Thymus (tissue), 11 donors: ENCODE results near the gene WDR53. TPM values are rescaled to one million over a fixed set of nuclear protein-coding genes. Genes with fewer than 3 reads are reported as not detected.
"Not testable (repeated sequence)": the region's sequence is repeated elsewhere in the genome, so short reads cannot be mapped to it uniquely, and the experiment has no call there.

Source experiments
- DNase-seq, 9 donors: peaks; one replicate each; pipeline ENCODE4 v3.0.0-alpha.2; 2013; ENCODE audit warnings: low spot score in 9 of 9, low read depth in 6 of 9, missing footprints in 1 of 9
- H3K27ac ChIP-seq, 2 donors: one replicate each; pipeline ENCODE4 v1.5.1; 2013; ENCODE audit warnings: control low read depth in 1 of 2, low read depth in 1 of 2, low read length in 1 of 2, mild to moderate bottlenecking in 1 of 2, moderate library complexity in 1 of 2
- H3K27me3 ChIP-seq, 2 donors: one replicate each; pipeline ENCODE4 v1.5.1; 2013; ENCODE audit warnings: low read length in 1 of 2; ENCODE audit not compliant: control insufficient read depth in 2 of 2, insufficient read depth in 1 of 2
- H3K36me3 ChIP-seq, 2 donors: one replicate each; pipeline ENCODE4 v1.5.1; 2013; ENCODE audit warnings: low read length in 1 of 2, mild to moderate bottlenecking in 1 of 2, moderate library complexity in 1 of 2; ENCODE audit not compliant: control insufficient read depth in 2 of 2, insufficient read depth in 2 of 2
- H3K4me1 ChIP-seq, 2 donors: one replicate each; pipeline ENCODE4 v1.5.1; 2013; ENCODE audit warnings: low read length in 2 of 2; ENCODE audit not compliant: control insufficient read depth in 2 of 2, insufficient read depth in 2 of 2
- H3K4me3 ChIP-seq, 2 donors: one replicate each; pipeline ENCODE4 v1.5.1; 2013; ENCODE audit warnings: low read length in 2 of 2, control low read depth in 1 of 2, mild to moderate bottlenecking in 1 of 2
- H3K9me3 ChIP-seq, 2 donors: one replicate each; pipeline ENCODE4 v1.5.1; 2013; ENCODE audit warnings: low read length in 1 of 2, mild to moderate bottlenecking in 1 of 2; ENCODE audit not compliant: control insufficient read depth in 2 of 2, insufficient read depth in 1 of 2
- WGBS: extraction: QIAGEN DNeasy Blood & Tissue Kit; methylation state at CpG from one replicate; pipeline ENCODE4 v1.1.7; 2013; 5-methylcytosine and 5-hydroxymethylcytosine counted together
- polyA plus RNA-seq: library from polyadenylated mRNA; stranded (reverse); fragments of 200-250 nt; gene quantifications from one replicate; pipeline ENCODE4 v1.2.3, GENCODE V29; 2013
- total RNA-seq: library from RNA; stranded (reverse); fragments of 120-200 nt; gene quantifications from one replicate; pipeline ENCODE4 v1.2.4, GENCODE V29; 2013
- donor health status: healthy.

Gene WDR53
- total and polyA plus RNA-seq, 2 donors: 13.4 to 28.1 TPM

GRCh38 chr3:196517162-196517800 lies 51.1 kb downstream of the WDR53 start:
- H3K4me1 ChIP-seq: no peaks in the 10 kb centered on the region
- no peaks in the 10 kb centered on the region for H3K36me3 ChIP-seq
- H3K27me3 ChIP-seq: no peaks in the 10 kb centered on the region
- DNase-seq: no peak
- H3K9me3 ChIP-seq: peaks cover 17 to 54% of the 10 kb centered on the region in 2 donors
- 96% methylated on average over 2 of the region's 2 CpGs for WGBS
- H3K4me3 ChIP-seq: no peak overlapping the region
- no peak overlapping the region for H3K27ac ChIP-seq

GRCh38 chr3:196514913-196515621 lies 53.3 kb downstream of the WDR53 start, which contains the start of gene SMCO1:
SMCO1 (minus strand) TSS chr3:196515346; CDS start chr3:196515209, 137 bp downstream.
- H3K4me3 ChIP-seq: no peak within 1 kb of the TSS
- no peak within 1 kb of the TSS for H3K27ac ChIP-seq
- H3K36me3 ChIP-seq: no peaks in the 10 kb centered on the region
- DNase-seq: no peak
- WGBS: 96% methylated on average over 10 of the region's 10 CpGs
- H3K4me1 ChIP-seq: no peaks in the 10 kb centered on the region
- no peaks in the 10 kb centered on the region for H3K27me3 ChIP-seq
- H3K9me3 ChIP-seq: peaks cover 14 to 34% of the 10 kb centered on the region in 2 donors

- no peaks in the 10 kb centered on the region for H3K36me3 ChIP-seq
These were observed 54.0 kb downstream of the WDR53 start for GRCh38 chr3:196514350-196514716.

GRCh38 chr3:196513697-196514349 lies 54.5 kb downstream of the WDR53 start:
- Histone ChIP-seq H3K27ac (no peak overlapping the region), H3K4me3 (no peak overlapping the region), H3K9me3 (peaks cover 8 to 24% of the 10 kb centered on the region in 2 donors), H3K4me1 (no peaks in the 10 kb centered on the region), H3K27me3 (no peaks in the 10 kb centered on the region), H3K36me3 (no peaks in the 10 kb centered on the region)
- no peak for DNase-seq
- 95% methylated on average over 8 of the region's 8 CpGs for WGBS

More at GRCh38 chr3:196514350-196514716, 54.0 kb downstream of the WDR53 start:
- WGBS: 99% methylated on average over 1 of the region's 1 CpG
- Histone ChIP-seq H3K27me3 (no peaks in the 10 kb centered on the region), H3K4me1 (no peaks in the 10 kb centered on the region), H3K27ac (no peak overlapping the region), H3K4me3 (no peak overlapping the region), H3K9me3 (peaks cover 13 to 29% of the 10 kb centered on the region in 2 donors)
- DNase-seq: no peak

- H3K36me3 ChIP-seq, DNase-seq, H3K4me1 ChIP-seq, H3K4me3 ChIP-seq, H3K27ac ChIP-seq, H3K9me3 ChIP-seq, H3K27me3 ChIP-seq: not testable (repeated sequence)
- WGBS: 63% methylated on average over 14 of the region's 15 CpGs
These were observed 56.5 kb downstream of the WDR53 start for GRCh38 chr3:196511646-196512425.

GRCh38 chr3:196511108-196511507 lies 57.2 kb downstream of the WDR53 start:
- WGBS: 100% methylated on average over 1 of the region's 1 CpG
- H3K36me3 ChIP-seq, DNase-seq, H3K4me3 ChIP-seq, H3K4me1 ChIP-seq, H3K27ac ChIP-seq, H3K9me3 ChIP-seq, H3K27me3 ChIP-seq: not testable (repeated sequence)

GRCh38 chr3:196506687-196507086 lies 61.7 kb downstream of the WDR53 start:
- H3K9me3 ChIP-seq: peaks cover 5 to 9% of the 10 kb centered on the region in 2 donors
- no peak for DNase-seq
- no peaks in the 10 kb centered on the region for H3K27me3 ChIP-seq
- no peak overlapping the region for H3K27ac ChIP-seq
- peaks cover 0 to 5% of the 10 kb centered on the region in 2 donors for H3K4me1 ChIP-seq
- WGBS: 96% methylated on average over 8 of the region's 8 CpGs
- no peak overlapping the region for H3K4me3 ChIP-seq
- no peaks in the 10 kb centered on the region for H3K36me3 ChIP-seq

- Histone ChIP-seq H3K4me3 (no peak overlapping the region), H3K4me1 (peaks cover 7 to 12% of the 10 kb centered on the region in 2 donors), H3K36me3 (peaks cover 0 to 2% of the 10 kb centered on the region in 2 donors), H3K27ac (peak overlapping the region in 1 of 2 donors; percentile 48), H3K9me3 (peaks cover 5 to 9% of the 10 kb centered on the region in 2 donors), H3K27me3 (no peaks in the 10 kb centered on the region)
- WGBS: 98% methylated on average over 6 of the region's 6 CpGs
- no peak for DNase-seq
These were observed 63.8 kb downstream of the WDR53 start for GRCh38 chr3:196504556-196504955.
